Activated T-helper 1 cell treated with anti-CD3 and anti-CD28 coated beads, Interleukin-12 subunit alpha, Interleukin-12 subunit beta, Interleukin-2, Interleukin-4 antibody, amounts not matched to agents 30 ng/mL and 10 ng/mL and 1 ng/mL, durations not matched to agents 14 hours and 24 hours and 36 hours (primary cell): ENCODE measurements around the gene BANP. TPM values are rescaled to one million over a fixed set of nuclear protein-coding genes. Genes with fewer than 3 reads are reported as not detected.
"Not testable (repeated sequence)": the region's sequence is repeated elsewhere in the genome, so short reads cannot be mapped to it uniquely, and the experiment has no call there.

Experiments used
- DNase-seq: peaks from one replicate; pipeline ENCODE4 v3.0.0; 2021; ENCODE audit warnings: low spot score
- H3K27ac Mint-ChIP-seq: one replicate; pipeline ENCODE4 v1.8.0; 2021; ENCODE audit warnings: mild to moderate bottlenecking, mixed read lengths
- H3K27me3 Mint-ChIP-seq: one replicate; pipeline ENCODE4 v1.8.0; 2022; ENCODE audit warnings: mild to moderate bottlenecking, moderate library complexity, mixed read lengths; ENCODE audit not compliant: insufficient read depth
- H3K36me3 Mint-ChIP-seq: one replicate; pipeline ENCODE4 v1.8.0; 2021; ENCODE audit warnings: low read depth, mixed read lengths
- H3K4me1 Mint-ChIP-seq: one replicate; pipeline ENCODE4 v1.8.0; 2021; ENCODE audit warnings: low read depth, mixed read lengths
- H3K4me3 Mint-ChIP-seq: one replicate; pipeline ENCODE4 v1.8.0; 2021; ENCODE audit warnings: mild to moderate bottlenecking, moderate library complexity, mixed read lengths
- H3K9me3 Mint-ChIP-seq: one replicate; pipeline ENCODE4 v1.8.0; 2021; ENCODE audit warnings: mixed read lengths
- intact Hi-C: fragments of 100-400 bp; cut with micrococcal nuclease; formaldehyde crosslinking; loops from one replicate; pipeline ENCODE4 v1.15.1; 2024
- total RNA-seq: library from RNA; stranded (reverse); gene quantifications from 2 replicates; pipeline ENCODE4 v1.2.3, GENCODE V29; 2022

Gene BANP
- total RNA-seq, 1 donor from 2014 or later: 35.5 TPM

- Mint-ChIP-seq H3K27ac (no peak overlapping the region), H3K9me3 (no peaks in the 10 kb centered on the region), H3K27me3 (peaks cover 4% of the 10 kb centered on the region), H3K4me3 (no peak overlapping the region), H3K36me3 (no peaks in the 10 kb centered on the region), H3K4me1 (no peaks in the 10 kb centered on the region)
- intact Hi-C loops: no loop called here
- DNase-seq: no peak
Measured at GRCh38 chr16:88116121-88116520, 164.9 kb downstream of the BANP start.

DNA sequence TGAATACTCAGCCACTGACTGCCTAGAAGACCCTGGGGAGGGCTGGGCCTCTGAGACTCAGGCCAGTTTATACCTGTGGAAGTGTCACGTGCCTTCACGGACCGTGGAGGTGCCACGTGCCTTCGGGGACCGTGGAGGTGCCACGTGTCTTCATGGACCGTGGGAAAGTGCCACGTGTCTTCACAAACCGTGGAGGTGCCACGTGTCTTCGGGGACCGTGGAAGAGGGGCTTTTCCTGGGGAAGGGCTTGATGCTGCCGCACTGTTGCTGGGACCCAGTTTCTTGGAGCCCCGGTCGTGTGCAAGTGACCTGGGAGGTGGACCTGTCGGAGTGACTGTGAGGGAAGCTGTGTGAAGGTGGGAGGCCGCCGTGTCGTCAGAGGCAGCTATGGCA lies 166.2 kb downstream of the BANP start:
- Mint-ChIP-seq H3K27me3 (no peaks in the 10 kb centered on the region), H3K4me3 (no peak overlapping the region), H3K36me3 (no peaks in the 10 kb centered on the region), H3K4me1 (no peaks in the 10 kb centered on the region), H3K27ac (no peak overlapping the region), H3K9me3 (no peaks in the 10 kb centered on the region)
- DNase-seq: no peak
- intact Hi-C loops: no loop called here

GRCh38 chr16:88118376-88118775 lies 167.1 kb downstream of the BANP start:
- no peak overlapping the region for H3K4me3 Mint-ChIP-seq
- DNase-seq: no peak
- H3K4me1 Mint-ChIP-seq: no peaks in the 10 kb centered on the region
- no peaks in the 10 kb centered on the region for H3K36me3 Mint-ChIP-seq
- intact Hi-C loops: no loop called here
- no peaks in the 10 kb centered on the region for H3K9me3 Mint-ChIP-seq
- no peaks in the 10 kb centered on the region for H3K27me3 Mint-ChIP-seq
- no peak overlapping the region for H3K27ac Mint-ChIP-seq

GRCh38 chr16:88118852-88119741 lies 167.9 kb downstream of the BANP start:
- H3K9me3 Mint-ChIP-seq, H3K4me1 Mint-ChIP-seq, H3K27me3 Mint-ChIP-seq, intact Hi-C loops, H3K27ac Mint-ChIP-seq, DNase-seq, H3K36me3 Mint-ChIP-seq, H3K4me3 Mint-ChIP-seq: not testable (repeated sequence)

GRCh38 chr16:88119881-88120751 lies 168.9 kb downstream of the BANP start:
- H3K4me3 Mint-ChIP-seq, intact Hi-C loops, H3K4me1 Mint-ChIP-seq, H3K9me3 Mint-ChIP-seq, H3K27me3 Mint-ChIP-seq, DNase-seq, H3K27ac Mint-ChIP-seq, H3K36me3 Mint-ChIP-seq: not testable (repeated sequence)

DNA sequence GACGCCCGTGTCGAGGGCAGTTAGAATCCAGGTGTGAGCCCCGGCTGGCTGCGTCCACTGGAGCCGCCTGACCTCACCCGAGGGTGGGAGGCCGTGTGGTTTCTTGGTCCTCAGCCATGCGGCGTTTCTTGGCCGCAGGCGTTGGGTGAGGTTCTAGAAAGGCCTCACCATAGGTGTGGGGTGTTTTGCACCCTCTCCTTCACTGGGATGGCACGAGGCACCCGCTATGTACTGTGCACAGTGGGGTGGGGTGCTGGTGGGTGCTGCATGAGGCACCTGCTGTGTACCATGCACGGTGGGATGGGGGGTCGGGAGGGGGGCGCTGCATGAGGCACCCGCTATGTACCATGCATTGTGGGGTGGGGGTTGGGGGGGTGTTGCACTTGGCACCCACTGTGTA lies 169.6 kb downstream of the BANP start:
- H3K4me3 Mint-ChIP-seq: no peak overlapping the region
- no peaks in the 10 kb centered on the region for H3K9me3 Mint-ChIP-seq
- H3K27ac Mint-ChIP-seq: no peak overlapping the region
- intact Hi-C loops: no loop called here
- no peaks in the 10 kb centered on the region for H3K27me3 Mint-ChIP-seq
- DNase-seq: no peak
- H3K36me3 Mint-ChIP-seq: no peaks in the 10 kb centered on the region
- H3K4me1 Mint-ChIP-seq: no peaks in the 10 kb centered on the region

DNA sequence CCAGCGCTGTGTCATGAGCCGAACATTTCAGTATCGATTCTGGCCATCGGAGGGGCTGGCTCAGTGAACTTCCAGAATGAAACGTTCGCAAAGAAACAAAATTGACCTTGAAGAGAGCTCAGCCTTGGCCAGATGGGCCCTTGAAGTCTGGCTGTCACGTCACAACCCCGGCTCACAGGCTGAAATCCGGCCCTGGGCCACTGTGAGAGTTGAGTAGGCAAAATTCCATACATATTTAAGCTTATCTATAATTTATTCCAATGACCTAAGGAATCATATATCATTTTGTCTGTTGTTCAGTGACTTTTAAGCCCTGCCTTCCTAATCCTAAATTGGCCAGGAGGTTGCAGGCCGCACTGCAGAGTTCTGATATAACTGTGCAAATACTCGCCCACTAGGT lies 170.2 kb downstream of the BANP start:
- H3K9me3 Mint-ChIP-seq, intact Hi-C loops, H3K27me3 Mint-ChIP-seq, H3K4me3 Mint-ChIP-seq, H3K27ac Mint-ChIP-seq, H3K36me3 Mint-ChIP-seq, DNase-seq, H3K4me1 Mint-ChIP-seq: not testable (repeated sequence)

- H3K4me3 Mint-ChIP-seq: no peak overlapping the region
- no peaks in the 10 kb centered on the region for H3K4me1 Mint-ChIP-seq
- no peaks in the 10 kb centered on the region for H3K36me3 Mint-ChIP-seq
- intact Hi-C loops: no loop called here
- no peak overlapping the region for H3K27ac Mint-ChIP-seq
- no peak for DNase-seq
- H3K27me3 Mint-ChIP-seq: no peaks in the 10 kb centered on the region
- no peaks in the 10 kb centered on the region for H3K9me3 Mint-ChIP-seq
Measured at GRCh38 chr16:88121886-88122580, 170.8 kb downstream of the BANP start.

Other genes starting within 250 kb of the BANP start
- gene KLHDC4, start 185.4 kb upstream of the BANP start, total RNA-seq: 85.6 and 93.7 TPM in 2 replicates
- 466 and 469 TPM in 2 replicates for gene SLC7A5, start 81.9 kb upstream of the BANP start, total RNA-seq
- gene CA5A, start 14.9 kb upstream of the BANP start, total RNA-seq: 0.13 TPM in 1 of 2 replicates, not detected in the other